HG03280 (cell line): Measurements from ENCODE around the gene LILRB5.
"Not testable (repeated sequence)": the region's sequence is repeated elsewhere in the genome, so short reads cannot be mapped to it uniquely, and the experiment has no call there.

ENCODE experiments used
- ATAC-seq: cut with Tn5 transposase; IDR thresholded peaks from one replicate; pipeline ENCODE4 v1.9.1; 2021; ENCODE audit warnings: mild to moderate bottlenecking, moderate library complexity; ENCODE audit not compliant: unreplicated experiment

Gene LILRB5

DNA sequence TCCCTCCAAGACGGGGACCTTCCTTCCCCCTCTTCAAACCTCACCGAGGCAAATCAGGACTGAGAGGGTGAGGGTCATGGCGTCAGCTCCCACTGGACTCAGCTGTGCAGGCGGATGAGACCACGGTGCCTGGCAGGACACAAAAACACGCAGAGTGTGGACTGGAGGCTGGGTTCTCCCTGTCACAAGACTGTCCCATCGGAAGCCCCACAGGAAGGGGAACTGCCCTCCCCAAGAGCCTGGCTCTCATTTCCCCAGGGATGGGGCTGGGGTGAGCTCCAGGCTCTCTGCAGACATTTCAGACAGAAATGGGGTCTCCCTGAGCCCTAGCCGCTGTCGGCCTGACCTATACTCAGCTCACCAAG lies at the start of gene LILRB5:
LILRB5 (minus strand) TSS at position 158 of the 365 bp plus-strand sequence; CDS start at position 78, 80 bp downstream.
- ATAC-seq = no peak

DNA sequence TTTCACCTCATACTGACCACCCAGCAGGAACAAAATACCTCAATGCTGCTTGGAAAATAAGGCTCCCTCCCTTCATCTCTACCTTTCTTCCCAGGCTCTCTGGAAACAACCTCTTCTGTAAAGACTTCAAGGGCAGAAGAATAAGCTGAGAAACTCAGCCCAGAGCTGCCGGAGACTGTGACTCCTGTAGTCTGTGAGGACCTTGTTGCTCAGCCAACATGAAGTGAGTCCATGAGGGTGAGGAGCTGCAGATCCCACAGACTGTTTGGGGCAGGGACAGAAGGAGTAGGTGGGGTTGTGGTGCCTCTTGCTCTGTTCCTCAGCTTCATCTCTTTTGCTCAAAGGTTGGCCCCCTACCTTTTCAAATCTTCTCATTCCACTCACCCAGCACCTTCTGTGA lies 48.1 kb upstream of the LILRB5 start:
- no peak for ATAC-seq

DNA sequence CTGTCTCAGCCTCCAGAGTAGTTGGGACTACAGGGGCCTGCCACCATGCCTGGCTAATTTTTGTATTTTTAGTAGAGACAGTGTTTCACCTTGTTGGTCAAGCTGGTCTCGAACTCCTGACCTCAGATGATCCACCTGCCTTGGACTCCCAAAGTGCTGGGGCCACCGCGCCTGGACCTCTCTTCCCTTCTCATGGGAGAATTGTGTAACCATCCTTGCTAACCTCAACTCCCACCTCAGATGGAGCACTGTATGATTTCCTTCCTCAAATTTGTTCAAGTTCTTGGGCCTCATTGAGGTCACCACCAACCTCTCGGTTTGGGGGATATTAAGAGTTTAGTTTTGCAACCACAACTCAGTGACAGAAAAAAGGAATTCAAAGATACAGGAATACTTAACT lies 45.2 kb upstream of the LILRB5 start:
- ATAC-seq = no peak

DNA sequence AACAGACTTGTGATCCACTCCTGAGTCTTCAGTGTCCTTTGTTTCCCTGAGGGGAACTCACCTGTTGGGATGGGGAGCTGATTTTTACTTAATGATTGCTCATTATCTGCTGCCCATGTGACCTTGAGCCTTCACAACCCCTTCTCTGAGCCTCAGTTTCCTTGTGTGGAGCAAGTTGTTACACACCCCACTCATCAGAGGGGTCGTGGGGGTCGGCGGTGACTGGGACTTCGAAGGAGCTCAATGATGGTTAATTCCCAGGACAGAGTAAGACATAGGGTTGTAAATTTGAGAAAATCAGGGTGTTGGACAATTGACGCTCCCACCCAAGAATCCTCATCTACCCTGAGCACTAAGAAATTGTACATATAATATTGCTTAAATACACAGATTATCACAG lies 42.4 kb upstream of the LILRB5 start:
- ATAC-seq = no peak

DNA sequence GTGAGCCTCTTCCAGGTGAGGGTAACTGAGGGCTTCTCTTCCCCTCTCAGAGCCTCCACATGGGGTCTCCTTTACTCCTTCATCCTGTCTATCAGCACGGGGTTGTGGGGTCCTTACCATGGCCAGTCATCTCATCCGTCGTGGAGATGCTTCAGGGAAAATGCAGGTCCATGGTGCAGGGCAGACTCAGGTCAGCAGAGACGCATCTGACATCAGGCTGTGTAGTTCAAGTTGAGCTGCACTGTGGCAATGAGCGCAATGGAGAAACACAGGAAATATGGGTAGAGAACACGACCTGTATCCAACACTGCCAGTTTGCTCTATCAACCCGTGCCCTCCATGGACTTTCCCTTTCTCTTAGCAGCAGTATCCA lies 42.0 kb upstream of the LILRB5 start:
- ATAC-seq = no peak

DNA sequence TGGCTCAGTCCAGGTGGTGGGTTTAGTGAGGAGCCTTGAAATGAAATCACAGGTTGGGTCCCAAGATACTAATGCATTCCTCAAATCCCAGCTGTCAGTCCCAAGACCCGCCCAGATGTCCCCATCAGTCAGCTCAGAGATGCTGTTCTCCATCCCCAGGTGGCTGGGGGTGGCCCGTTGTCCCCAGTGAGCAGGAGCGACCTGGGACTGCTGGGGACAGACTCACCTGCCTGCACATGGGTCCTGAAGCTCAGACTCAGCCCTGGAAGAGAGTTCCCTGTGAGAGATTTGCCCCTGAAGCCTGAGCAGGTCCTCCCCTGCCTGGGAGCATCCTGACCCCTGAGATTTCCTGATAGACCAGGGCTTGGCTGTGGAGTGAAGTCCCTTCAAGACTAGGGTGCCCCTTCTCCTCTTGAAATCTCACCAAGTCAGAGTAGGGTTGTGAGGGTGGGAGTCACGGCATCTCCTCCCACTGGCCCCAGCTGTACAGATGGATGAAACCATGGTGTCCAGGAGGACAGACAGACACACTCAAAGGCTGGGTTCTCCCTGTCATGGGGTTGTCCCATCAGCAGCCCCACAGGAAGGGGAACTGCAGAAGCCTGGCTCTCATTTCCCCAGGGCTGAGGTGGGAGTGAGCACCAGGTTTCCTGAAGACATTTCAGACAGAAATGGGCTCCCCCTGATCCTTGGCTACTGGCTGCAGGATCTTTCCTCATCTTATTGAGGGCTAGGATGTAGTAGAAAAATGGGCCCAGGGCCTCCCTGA lies 41.5 kb upstream of the LILRB5 start:
- ATAC-seq = no peak

DNA sequence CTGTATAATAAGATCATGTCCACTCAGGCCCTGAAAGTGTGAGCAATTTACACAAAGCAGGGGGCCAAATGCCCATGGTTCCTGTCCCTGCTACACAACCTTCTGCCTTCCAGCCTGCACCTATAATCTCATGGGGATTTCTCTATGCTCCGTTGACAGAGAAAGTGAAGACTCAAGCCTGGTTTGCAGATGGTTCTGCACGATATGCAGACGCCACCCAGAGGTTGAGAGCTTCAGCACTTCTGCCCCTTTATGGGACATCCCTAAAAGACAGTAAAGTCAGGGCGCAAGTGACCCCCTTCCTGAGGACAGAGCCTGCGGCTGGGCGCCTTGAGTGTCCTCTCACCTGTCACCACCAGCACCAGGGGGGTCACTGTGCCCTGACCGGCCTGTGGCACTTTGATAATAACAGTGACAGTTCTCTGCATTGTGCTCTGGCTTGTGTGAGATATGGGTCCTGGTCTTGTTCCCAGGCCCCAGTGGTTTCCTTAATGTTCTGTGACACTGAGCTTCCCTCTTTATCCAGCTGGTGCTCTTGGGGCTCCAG lies 40.8 kb upstream of the LILRB5 start:
- ATAC-seq = no peak

DNA sequence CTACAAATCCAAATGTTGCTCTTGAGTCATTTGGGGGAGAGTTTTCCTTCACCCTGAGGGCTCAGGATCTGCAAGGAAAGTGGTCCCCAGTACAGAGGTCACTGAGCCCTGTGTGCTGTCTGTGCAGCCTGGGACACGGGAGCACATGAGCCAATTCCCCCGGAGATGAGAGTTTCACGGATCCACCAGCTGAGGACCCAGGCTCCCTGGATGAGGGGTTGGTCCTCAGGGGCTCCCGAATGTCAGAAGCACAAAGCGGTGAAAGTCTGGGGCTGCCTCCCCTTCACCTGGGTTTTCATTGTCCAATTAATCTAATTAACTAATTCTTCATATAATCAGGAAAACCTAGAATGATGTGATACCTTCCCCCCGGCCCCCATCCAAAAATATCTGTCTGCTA lies 37.5 kb upstream of the LILRB5 start:
- no peak for ATAC-seq

DNA sequence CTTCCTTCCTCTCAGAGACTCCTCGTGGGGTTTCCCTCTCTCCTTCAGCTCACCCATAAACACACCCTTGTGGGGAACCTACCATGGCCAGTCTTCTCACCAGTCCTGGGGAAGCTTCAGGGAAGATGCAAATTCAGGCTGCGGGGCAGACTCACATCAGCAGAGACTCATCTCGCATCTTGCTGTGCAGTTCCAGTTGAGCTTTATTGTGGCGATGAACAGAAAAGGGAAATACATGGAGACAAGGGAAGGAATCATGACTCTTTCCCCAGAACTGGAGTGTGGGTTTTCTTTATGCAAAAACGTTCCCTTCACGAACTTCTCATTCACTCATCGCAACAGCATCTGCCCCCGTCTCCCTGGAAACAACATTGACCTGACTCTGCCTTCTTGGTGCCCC lies 32.1 kb upstream of the LILRB5 start:
- not testable (repeated sequence) for ATAC-seq

DNA sequence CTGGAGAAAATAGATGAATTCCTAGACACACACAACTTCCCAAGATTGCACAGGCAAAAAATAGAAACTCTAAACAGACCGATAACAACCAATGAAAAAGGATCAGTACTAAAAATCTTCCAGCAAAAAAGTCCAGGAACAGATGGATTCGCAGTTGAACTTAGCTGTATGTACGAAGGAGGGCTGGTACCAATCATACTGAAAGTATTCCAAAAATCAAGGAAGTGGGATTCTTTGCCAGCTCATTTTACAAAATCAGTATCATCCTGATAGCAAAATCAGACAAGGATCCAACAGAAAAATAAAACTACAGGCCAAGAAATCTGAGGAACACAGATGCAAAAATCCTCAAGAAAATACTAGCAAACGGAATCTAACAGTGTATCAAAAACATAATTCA lies 30.4 kb upstream of the LILRB5 start:
- ATAC-seq = no peak

DNA sequence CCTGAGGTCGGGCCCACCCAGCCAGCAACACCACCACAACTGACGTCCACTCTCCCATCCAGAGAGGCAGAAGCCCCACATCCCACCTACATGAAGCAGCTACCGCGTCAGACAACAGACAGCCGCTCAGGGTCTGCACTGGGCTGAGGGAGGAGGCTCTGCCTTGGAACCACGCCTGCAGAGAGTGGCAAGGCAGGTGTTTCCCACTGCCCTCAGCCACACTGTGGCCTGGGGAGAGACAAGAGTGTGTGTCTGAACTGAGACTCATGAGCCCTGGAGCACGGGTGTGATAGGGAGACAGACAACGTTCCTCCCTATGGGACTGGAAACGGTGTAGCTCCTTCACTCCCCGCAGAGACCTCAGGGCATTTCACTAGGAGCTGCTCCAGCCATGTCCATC lies 29.2 kb upstream of the LILRB5 start:
- ATAC-seq = not testable (repeated sequence)

DNA sequence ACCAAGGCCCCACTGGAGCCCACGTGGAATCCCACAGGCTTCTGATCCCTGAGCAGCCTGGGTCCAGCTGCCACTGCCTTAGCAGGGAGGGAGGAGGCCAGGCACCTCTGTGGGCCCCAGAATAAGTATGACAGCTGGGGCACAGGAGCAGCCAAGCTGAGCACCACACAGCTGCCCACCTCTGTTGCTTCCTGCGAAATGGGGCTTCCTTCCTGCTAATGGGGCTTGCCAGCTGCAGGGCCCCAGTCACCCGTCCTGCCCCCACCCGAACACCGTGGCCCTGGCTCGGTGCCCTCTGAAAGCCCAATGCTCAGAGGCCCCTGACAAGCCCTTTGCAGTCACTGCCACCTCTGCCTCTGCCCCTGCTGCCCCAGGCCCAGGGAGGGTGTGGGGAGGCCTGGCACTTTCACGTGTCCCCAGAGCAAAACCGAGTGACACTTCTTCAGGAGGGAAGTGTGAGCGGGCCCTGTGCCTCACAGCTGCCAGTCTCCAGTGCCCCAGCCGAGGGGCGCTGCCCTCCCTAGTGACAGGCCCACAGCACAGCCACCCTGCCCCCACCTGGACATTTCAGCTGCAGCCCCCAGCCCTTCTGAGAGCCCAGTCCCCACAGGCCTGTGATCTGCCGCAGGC lies 28.5 kb upstream of the LILRB5 start:
- ATAC-seq = not testable (repeated sequence)

DNA sequence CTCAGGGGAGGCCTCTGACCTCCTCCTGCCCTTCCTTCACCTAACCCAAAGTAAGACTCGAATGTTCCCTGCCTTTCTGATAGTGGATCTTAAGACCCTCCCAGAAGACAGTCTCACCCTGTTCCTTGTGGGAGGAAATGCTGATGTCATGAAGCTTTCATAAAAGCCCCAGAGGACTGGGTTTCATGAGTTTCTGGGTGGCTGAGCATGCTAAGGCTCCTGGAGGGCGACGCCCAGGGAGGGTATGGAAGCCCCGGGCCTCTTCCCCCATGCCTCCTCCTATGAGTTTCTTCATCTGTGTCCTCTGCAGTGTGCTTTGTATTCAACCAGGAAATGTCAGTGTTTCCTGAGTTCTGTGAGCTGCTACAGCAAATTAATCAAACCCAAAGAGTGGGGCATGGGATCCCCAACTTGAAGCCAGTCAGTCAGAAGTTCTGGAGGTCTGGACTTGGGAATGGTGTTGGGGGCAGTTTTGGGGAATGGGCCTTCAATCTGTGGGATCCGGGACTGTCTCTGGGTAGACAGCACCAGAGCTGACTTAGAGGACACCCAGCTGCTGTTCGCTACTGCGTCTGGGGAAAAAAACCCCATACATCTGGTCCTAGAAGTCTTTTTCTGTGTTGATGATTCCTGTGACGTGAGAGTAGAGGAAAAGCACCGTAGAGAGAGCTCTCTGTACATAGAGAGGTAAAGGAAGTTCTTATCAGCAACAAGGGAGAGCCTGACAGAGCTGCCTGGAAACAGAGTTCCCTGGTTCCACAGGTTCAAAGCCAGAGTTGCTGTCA lies 25.8 kb upstream of the LILRB5 start:
- ATAC-seq = no peak

DNA sequence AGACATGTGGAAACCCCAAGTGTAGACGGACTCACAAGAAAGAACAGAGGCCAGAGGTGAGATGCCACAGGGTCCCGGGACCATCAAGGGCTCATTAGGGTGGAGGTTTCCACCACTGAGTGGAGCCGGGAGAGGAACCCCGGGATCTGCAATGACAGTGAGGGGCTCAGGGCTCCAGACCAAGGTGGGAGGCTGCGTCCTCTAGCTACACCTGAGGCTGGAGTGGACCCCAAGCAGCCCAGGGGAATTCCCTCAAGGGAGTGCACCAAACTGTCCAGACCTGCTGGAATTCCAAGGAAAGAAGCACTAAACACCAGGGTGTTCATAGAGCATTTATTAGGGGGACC lies 24.6 kb upstream of the LILRB5 start:
- not testable (repeated sequence) for ATAC-seq

DNA sequence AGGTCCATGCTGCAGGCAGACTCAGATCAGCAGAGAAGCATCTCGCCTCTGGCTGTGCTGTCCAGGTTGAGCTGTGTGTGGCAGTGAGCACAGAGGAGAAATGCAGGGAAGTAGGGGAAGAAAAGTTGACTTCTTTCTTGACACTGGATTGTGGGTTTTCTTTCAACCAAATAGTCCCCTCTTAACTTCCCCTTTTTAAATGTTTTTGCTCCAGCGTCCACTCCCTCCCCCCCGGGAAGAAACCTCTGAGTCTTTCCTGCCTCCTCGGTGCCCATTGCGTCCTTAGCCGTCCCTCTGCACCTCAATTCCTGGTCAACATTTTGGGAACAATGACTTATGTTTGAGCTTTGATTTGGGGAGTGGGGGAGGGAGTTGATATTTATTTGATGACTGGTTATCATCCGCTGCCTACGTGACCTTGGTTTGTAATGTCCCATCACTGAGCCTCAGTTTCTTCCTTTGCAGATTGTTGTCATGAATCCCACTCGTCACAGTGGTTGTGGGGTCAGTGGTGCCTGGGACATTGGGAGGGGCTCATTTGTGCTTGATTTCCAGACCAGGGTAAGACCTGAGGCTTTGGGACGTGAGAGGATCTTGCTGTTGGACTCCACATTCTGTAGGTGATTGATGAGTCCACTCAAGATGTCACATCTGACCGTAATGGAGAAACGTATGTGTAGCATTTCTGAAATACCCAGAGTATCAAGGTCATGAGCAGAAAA lies 24.1 kb upstream of the LILRB5 start, which contains the start of gene LILRB2:
LILRB2 (minus strand) TSS at position 104 of the 722 bp plus-strand sequence. CDS start 614 bp downstream, outside the sequence.
- ATAC-seq = no peak

DNA sequence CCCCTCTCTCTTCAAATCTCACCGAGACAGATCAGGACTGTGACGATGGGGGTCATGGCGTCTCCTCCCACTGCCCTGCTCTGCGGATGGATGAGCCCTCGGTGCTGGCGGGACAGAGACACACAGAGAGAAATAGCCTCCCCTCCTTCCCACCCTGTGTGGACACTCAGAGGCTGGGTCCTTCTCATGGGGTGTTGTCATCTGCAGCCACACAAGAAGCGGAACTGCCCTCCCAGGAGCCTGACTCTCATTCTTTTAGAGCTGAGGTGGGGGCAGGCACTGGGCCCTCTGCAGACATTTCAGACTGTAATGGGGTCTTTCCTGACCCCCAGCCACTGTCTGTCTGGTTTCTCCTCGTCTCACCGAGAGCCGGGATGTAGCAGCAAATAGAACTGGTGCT lies 23.4 kb upstream of the LILRB5 start:
- ATAC-seq = not testable (repeated sequence)

DNA sequence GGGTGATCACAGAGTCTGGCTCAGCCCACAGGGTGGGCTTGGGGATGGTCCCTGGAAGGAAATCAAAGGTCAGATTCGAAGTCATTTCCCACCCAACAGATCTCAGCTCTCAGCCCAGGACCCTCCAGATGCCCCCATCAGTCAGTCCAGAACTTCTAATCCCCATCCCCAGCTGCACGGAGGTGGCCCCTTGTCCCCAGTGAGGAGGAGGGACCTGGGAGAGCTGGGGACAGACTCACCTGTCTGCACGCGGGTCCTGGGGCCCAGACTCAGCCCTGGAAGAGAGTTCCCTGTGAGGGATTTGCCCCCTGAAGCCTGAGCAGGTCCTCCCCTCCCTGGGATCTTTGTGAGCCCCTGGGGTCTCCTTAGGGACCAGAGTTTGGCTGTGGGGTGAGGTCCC lies 23.0 kb upstream of the LILRB5 start:
- ATAC-seq = not testable (repeated sequence)

DNA sequence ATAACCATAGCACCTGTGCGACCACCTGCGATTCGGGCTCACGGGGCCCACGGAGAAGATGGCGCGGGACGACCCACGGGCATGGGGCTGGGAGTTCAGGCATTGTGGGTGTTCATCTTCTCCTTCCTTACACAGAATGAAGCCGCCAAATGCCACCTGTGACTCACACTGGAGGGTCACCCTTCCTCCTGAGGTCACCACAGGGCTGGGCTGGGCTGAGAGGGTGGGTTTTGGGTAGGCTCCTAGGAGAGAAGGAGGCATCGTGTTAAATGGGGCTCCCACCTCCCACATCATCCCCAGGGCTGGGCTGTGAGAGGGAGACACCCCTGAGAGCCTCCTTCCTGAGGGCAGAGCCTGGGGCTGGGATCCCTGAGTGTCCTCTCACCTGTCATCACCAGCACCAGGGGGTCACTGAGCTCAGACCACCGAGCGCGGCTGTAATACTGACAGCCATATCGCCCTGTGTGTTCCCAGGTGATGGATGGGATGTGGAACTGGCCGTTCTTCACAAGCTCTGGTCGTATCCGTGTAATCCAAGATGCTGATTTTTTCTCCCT lies 22.4 kb upstream of the LILRB5 start:
- no peak for ATAC-seq

DNA sequence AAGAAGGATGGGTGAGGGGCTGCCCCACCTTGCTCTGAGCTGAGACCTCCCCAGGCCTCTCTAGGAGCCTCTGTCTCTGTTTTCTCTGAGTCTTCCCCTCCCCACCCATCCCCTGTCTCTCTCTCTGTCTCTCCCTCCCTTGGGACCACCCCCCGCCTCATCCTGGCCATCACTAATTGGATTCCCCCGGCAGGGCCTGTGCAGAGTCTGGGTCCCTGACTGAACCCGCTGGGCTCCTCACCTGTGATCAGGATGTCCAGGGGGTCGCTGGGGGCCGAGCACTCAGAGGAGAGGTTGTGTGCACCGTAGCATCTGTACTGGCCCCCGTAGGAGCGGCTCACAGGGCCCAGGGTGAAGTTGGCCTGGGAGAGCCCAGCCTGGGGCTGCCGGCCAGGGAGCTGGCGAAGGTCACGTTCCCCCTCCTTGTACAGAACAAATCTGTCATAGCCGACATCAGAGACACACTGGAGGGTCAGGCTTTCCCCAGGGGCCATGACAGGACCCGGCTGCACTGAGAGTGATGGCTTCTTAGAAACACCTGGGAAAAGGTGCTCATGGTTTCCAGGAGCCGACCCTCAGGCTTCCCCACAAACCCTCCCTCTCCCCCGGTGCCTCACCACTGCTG lies 21.6 kb upstream of the LILRB5 start:
- not testable (repeated sequence) for ATAC-seq

DNA sequence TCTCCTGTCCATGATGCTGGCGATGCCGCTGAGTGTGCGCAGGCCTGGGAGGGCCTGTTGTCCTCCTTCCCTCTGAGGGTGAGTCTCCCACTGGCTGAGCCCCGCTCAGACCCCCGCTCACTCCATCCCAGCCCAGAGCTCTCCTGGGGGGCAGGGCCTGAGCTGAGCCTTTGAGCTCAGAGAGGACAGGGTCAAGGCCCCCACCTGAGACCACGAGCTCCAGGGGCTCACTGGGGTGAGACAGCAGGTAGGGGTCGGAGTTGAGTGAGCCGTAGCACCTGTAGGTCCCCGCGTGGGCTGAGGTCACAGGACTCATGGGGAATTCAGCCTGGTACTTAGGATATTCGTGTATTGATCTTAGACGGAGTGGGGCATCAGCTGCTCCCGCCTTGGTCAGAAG lies 21.0 kb upstream of the LILRB5 start:
- not testable (repeated sequence) for ATAC-seq
